Stimulated activated CD8-positive, alpha-beta memory T cell treated with anti-CD3 and anti-CD28 coated beads, Interleukin-12 subunit alpha, Interleukin-12 subunit beta, amount 100 ng/mL, for 24 hours (primary cell): Measurements from ENCODE around the gene WDR89.
"Not testable (repeated sequence)": the region's sequence is repeated elsewhere in the genome, so short reads cannot be mapped to it uniquely, and the experiment has no call there.

Source experiments
- DNase-seq: peaks from one replicate; pipeline ENCODE4 v3.0.0-alpha.2; 2020; ENCODE audit errors: extremely low read depth

The WDR89 gene

DNA sequence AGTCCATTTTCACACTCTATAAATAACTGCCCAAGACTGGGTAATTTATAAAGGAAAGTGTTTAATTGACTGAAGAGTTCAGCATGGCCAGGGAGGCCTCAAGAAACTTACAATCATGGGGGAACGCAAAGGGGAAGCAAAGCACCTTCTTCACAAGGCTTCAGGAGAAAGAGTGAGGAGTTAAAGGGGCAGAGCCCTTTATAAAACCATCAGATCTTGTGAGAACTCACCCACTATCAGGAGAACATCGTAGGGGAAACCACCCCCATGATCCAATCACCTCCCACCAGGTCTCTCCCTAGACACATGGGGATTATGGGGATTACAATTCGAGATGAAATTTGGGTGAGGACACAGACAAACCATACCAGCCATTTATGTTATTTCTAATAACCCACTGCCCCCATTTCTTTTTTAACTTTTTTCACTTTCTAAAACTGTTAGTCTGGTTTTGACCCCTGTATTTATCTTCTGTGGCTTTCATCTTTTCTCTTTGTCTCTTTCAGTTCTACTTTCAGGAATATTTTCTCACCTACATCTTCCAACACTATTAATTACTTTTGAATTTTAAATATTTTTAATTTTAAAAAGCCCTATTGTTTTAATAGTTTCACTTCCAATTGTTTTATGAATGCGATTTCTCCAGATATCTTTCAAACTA, 44.5 kb downstream of the WDR89 start:
- DNase-seq = no peak

DNA sequence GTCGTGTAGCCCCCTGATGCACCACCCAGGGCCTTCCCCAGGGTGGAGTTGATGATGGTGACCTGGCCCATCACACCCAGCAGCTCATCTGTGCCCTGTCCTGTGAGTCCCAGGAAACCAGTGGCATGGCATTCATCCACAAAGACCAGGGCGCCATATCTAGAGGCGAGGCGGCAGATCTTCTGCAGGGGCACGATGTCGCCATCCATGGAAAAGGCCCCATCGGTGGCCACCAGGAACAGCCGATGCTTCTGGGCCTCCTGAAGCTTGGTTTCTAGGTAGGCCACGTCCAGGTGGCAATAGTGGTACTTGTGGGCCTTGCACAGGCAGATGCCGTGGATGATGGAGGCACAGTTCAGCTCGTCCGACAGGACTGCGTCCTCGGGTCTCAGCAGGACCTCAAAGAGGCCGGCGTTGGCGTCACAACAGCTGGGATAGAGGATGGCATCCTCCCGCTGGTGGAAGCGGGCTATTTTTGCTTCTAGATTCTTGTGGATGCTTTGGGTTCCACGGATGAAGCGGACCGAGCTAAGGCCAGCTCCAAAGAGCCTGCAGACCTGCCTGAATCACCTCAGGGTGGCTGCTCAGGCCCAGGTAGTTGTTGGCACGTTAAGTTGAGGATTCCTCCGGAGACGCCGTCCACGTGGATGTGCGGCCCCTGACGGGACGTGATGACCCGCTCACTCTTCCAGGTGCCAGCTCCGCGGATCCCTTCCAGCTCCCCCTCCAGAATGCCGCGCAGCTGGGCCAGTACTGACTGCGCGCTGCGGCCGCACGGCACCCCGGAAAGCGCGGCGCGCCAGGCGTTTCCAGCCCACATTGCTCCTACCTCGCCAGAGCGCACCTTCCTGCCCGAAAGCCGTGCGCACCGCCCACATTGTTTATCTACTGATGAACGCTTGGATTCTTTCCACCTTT, 47.0 kb downstream of the WDR89 start:
- DNase-seq = no peak

DNA sequence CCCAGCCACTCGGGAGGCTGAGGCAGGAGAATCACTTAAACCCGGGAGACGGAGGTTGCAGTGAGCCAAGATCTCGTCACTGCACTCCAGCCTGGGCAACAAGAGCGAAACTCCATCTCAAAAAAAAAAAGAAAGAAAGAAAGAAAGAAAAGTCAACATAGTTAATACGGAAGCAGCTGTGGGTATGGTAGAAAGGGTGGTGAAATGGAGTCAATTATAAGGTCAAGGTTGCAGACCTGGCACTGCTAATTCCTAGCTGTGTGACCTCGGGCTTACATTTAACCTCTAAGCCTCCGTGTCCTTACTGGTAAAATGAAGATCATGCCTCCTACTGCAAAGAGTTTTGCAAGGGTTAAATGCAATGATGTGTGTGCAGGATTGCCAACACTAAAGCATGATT, 58.6 kb downstream of the WDR89 start:
- not testable (repeated sequence) for DNase-seq

DNA sequence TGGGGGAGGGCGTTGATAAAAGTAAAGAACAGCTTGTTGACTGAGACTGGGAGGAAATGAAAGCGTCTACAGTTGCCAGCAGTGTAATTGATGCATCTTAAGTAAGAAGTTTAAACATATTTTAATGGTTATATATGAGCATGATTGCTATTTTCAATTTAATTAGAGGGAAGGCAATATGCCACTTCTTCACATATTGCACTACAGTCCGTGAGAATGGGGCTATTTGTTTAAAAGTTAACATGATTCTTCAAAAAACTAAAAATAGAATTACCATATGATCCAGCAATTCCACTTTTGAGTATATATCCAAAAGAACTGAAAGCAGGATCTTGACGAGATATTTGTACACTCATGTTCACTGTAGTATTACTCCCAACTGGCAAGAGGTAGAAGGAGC, 60.2 kb downstream of the WDR89 start:
- DNase-seq = no peak

DNA sequence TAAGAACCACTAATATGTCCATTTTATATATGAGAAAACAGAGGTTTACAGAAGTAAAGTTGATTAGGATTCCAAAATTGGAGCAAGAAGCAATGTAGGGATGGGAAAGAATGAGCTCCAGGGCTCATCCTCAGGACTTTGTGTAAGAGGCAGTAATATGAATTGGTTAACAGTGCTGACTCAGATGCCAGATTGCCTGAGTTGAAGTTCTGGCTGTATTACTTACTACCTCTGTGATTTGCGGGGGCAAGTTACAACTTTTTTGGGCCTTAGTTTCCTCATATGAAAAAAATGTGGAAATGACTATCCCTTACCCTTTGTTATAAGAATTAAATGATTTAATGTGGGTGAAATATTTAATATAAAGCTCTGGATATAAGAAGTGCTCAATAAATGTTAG, 63.4 kb downstream of the WDR89 start:
- no peak for DNase-seq

DNA sequence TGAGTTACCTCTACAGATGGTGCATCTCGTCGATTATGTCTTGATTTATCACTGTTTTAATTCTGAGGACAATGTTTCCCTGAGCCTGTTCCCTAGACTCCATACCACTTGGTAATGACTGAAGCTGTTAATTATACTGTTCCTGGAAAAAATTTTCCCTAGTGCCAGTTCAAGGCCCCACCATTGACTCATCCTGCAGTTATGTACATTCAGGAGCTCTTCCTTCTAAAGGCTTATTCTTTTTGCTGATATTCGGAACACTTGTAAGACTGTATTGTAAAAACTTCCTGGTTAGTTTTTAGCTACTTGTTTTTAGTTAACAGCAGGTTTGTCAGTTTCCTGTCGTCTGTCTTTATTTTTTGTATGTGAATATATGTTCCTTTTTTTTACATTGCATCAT, 68.1 kb downstream of the WDR89 start:
- DNase-seq = no peak

DNA sequence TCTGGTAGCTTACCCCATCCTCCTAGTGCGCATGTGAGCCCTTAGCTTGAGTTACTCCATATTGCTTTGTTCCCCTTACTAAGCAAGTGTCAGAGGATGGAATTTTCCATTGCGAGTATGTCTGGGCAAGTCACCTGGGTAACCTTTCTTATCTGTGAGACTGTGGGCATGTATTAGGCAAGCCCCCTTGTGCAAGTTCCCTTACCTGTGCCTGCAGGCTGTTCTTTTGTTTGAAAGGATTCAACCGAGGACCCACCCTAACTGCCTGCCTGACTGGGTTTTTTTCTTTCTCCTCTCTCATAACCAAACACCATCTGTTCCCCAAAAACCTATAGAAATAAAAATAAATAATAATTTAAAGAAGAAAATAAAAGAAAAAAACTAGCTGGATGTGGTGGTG, 76.2 kb downstream of the WDR89 start:
- DNase-seq = no peak

DNA sequence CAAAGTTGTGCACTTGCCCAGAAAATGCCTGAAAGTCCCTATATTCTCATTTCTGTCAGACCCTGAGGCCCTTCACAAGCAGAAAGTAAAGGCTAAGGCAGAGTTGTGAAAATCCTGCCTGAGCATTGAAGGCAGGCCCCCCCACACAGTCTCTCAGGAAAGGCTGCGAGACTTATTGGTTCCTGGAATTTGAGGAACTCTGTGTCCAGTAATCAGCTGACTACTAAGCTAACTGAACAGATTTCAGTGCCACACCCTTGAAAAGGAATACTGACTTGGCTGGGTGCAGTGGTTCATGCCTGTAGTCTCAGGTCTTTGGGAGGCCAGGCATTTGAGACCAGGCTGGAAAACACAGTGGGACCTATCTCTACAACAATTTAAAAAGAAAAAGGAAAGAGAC, 77.4 kb downstream of the WDR89 start:
- DNase-seq = no peak

DNA sequence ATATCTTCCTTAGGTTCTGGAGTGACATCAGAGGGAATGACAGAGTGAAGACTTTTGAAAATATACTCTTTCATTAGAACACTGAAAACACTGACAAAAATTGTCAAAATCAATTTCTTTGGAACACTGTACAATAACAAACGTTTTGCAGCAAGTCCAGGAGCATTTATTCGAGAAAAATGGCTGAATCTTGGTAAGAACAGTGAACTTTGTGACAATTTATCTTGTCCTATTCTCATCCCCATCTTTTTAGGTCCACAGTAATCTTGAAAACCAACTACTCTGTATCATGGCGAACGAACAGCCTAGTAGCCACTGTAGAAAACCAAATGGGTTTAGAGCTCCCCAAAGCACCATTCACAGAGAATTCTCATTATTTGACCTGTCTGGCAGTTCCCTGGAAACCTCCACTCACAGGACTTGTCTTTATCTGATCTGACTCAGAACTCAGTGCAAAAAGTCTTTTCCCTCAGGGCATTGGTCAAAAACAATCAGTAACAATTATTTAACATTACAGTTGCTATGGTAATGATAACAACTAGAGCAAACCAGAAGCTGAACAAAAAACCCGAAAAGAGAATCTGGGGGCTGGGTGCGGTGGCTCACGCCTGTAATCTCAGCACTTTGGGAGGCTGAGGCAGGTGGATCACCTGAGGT, 78.2 kb downstream of the WDR89 start:
- no peak for DNase-seq

DNA sequence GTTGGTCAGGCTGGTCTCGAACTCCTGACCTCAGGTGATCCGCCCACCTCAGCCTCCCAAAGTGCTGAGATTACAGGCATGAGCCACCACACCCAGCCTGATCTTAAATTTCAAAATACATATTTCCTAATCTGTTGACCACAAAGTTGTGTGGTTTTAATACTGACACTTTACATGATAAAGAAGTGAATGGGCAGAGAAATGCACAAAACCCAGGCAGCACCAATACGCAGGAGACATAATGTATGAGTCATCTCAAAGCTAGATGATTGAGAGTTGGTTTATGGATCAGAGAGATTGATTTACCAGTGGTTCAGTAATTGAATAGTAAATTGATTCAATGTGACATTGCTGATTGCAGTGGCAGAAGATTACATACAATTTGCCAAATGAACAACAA, 79.3 kb downstream of the WDR89 start:
- no peak for DNase-seq

DNA sequence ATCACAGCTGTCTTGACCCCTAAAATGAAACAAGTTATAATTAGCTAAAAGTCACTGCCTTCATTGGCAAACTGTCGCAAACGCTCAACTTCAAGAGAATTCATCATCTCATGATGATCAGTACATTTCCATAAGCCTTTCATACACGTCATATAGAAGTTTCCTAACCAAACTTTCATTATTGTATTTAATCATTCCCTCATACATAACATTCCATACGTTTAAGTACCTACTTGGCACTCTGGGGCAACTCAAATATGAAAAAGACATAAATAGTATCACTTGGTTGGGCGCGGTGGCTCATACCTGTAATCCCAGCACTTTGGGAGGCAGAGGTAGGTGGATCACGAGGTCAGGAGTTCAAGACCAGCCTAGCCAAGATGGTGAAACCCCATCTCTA, 86.1 kb downstream of the WDR89 start:
- DNase-seq = no peak

DNA sequence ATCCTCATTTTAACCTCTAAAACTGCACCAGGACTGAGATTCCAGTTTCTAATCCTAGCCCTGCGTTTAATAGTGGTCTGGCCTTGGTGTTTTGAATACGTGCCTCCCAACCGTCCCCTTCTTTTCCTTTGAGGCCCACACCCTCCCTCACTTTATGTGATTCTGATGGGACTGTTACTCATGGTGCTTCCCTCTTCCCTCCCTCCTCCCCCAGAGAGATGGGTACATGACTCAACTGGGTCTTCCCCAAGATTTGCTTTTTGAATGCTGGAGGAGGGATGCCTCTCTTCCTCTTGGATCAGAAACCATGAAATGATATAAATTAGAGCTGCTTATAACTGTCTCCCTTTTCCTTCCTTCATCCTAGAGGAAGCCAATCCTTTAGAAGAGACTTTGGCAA, 90.3 kb downstream of the WDR89 start:
- no peak for DNase-seq

DNA sequence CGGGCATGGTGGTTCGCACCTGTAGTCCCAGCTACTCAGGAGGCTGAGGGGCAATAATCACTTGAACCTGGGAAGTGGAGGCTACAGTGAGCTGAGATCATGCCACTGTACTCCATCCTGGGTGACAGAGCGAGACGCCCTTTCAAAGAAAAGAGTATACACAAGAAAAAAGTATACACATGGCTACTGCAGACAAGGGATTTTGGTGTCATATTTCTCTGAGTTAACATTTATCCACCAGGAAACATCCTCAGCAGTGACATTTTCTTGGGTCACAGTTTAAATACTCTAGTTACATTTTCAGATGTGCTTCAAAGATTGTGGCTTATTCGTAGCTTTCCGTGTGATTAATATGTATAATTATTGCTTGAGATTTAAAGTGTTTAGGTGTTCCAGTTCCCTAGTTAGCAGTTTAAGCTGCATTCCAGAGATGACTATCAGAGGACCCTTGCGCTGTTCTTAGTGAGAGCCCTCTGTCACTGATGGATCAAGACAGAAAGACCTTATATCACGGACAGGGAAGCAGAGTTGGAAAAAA, 93.8 kb downstream of the WDR89 start:
- no peak for DNase-seq
